K562 (cell line): ENCODE measurements around the gene C1orf56. TPM values are rescaled to one million over a fixed set of nuclear protein-coding genes. Genes with fewer than 3 reads are reported as not detected.

Source experiments
- ATAC-seq: fragments of 200-7000 bp; cut with Tn5 transposase; 3 replicates; pipeline ENCODE4 v1.9.1; 2020; ENCODE audit warnings: moderate library complexity
- BruUV-seq: library from RNA; stranded (reverse); fragments of 400-500 nt; replicated peaks from 2 replicates; lab custom pipeline; 2021; lab: Mats Ljungman, UMichigan
- CTCF ChIA-PET: fragments of 300-600 bp; formaldehyde crosslinking; extraction: SDS; loops from one replicate; lab custom pipeline; 2021; ENCODE audit warnings: low intra/inter-chr PET ratio; lab: Yijun Ruan, JAX
- POLR2A ChIA-PET: fragments of 300-600, 350-650 bp; sonication (Branson Sonifier 250); formaldehyde crosslinking; extraction: SDS; loops from one replicate; lab custom pipeline; 2021; ENCODE audit warnings: antibody characterized with exemption, inconsistent platforms; lab: Yijun Ruan, JAX
- DNase-seq, 4 experiments: peaks; one replicate each; pipeline versions ENCODE4 v3.0.0 to v3.0.0-alpha.2; 2011 to 2018; ENCODE audit warnings: low spot score in 3 of 4, mixed read lengths in 3 of 4; ENCODE audit errors: extremely low read depth in 1 of 4
- FAIRE-seq: peaks from 2 replicates; lab custom pipeline; 2011; peaks lifted over from hg19 to GRCh38; lab: Jason Lieb, UNC
- H2AFZ ChIP-seq: 2 replicates; pipeline ENCODE4 v1.6.0; 2011; ENCODE audit warnings: low read depth, low read length, control low read depth, inconsistent platforms
- H3K27ac ChIP-seq: fragments of 200-600 bp; 3 replicates; pipeline ENCODE4 v1.8.0; 2011; ENCODE audit warnings: low read depth, mild to moderate bottlenecking, control low read depth, inconsistent platforms, low read length, moderate library complexity, mixed read lengths; ENCODE audit errors: extremely low read depth
- H3K27me3 ChIP-seq, 2 experiments: fragments of 300-600 bp in 1 of 2; 2 replicates in 1 of 2; 3 replicates in 1 of 2; pipeline versions ENCODE4 v1.6.0 to v1.8.0; 2011; ENCODE audit warnings: inconsistent platforms in 2 of 2, low read length in 2 of 2, mild to moderate bottlenecking in 1 of 2, mixed read lengths in 1 of 2, moderate library complexity in 1 of 2; ENCODE audit not compliant: control insufficient read depth in 2 of 2, insufficient read depth in 2 of 2
- H3K36me3 ChIP-seq: fragments of 300-600 bp; 3 replicates; pipeline ENCODE4 v1.8.0; 2011; ENCODE audit warnings: mild to moderate bottlenecking, low read length, inconsistent platforms; ENCODE audit not compliant: control insufficient read depth, insufficient read depth
- H3K4me1 ChIP-seq, 2 experiments: fragments of 200-600 bp in 1 of 2; replicated peaks in 1 of 2; 2 replicates in 1 of 2; 3 replicates in 1 of 2; pipeline versions ENCODE4 v1.5.1 to v1.8.0; 2011; ENCODE audit warnings: inconsistent platforms in 2 of 2, low read length in 2 of 2, mild to moderate bottlenecking in 1 of 2, mixed read lengths in 1 of 2, moderate library complexity in 1 of 2; ENCODE audit not compliant: control insufficient read depth in 2 of 2, insufficient read depth in 2 of 2
- H3K4me2 ChIP-seq: 2 replicates; pipeline ENCODE4 v1.6.1; 2011; ENCODE audit warnings: low read length, control low read depth, inconsistent platforms, mixed read lengths; ENCODE audit not compliant: insufficient read depth
- H3K4me3 ChIP-seq: fragments of 200-600 bp; sonication (generic), shearing (Covaris generic); 2 replicates; pipeline ENCODE4 v1.5.1; 2016; ENCODE audit warnings: control low read depth, inconsistent platforms
- H3K79me2 ChIP-seq: fragments of 200-600 bp; 3 replicates; pipeline ENCODE4 v1.8.0; 2011; ENCODE audit warnings: low read length, inconsistent platforms; ENCODE audit not compliant: control insufficient read depth, insufficient read depth
- H3K9ac ChIP-seq, 2 experiments: 2 replicates each; pipeline versions ENCODE4 v1.6.0 to v1.6.1; 2011; ENCODE audit warnings: low read depth in 2 of 2, low read length in 2 of 2, control low read depth in 1 of 2, inconsistent platforms in 1 of 2, mild to moderate bottlenecking in 1 of 2, mixed read lengths in 1 of 2; ENCODE audit not compliant: insufficient read depth in 1 of 2
- H3K9me1 ChIP-seq: one replicate; pipeline ENCODE4 v1.6.0; 2011; ENCODE audit warnings: inconsistent platforms, mild to moderate bottlenecking, low read length, moderate library complexity; ENCODE audit not compliant: control insufficient read depth, insufficient read depth
- H3K9me3 ChIP-seq: replicated peaks from 2 replicates; pipeline ENCODE4 v1.5.1; 2011; ENCODE audit warnings: low read depth, low read length, inconsistent platforms; ENCODE audit not compliant: control insufficient read depth, insufficient read depth
- H4K20me1 ChIP-seq: replicated peaks from 2 replicates; pipeline ENCODE4 v1.6.1; 2011; ENCODE audit warnings: low read length, inconsistent platforms, mixed read lengths; ENCODE audit not compliant: control insufficient read depth, insufficient read depth
- ARID4B ChIP-seq: sonication (generic); formaldehyde crosslinking; IDR thresholded peaks from 2 replicates; pipeline ENCODE4 v1.8.0; 2022; ENCODE audit warnings: mild to moderate bottlenecking, missing genetic modification reagents
- ZC3H8 ChIP-seq: fragments of 450-650 bp; IDR thresholded peaks from 2 replicates; pipeline ENCODE4 v1.6.1; 2017
- WGBS: fragments of 100-300 bp; shearing (Covaris generic); methylation state at CpG from one replicate; pipeline ENCODE4 v1.1.6; 2016; ENCODE audit warnings: low coverage, mixed read lengths; ENCODE audit not compliant: insufficient coverage; ENCODE audit errors: missing lambda C conversion rate; 5-methylcytosine and 5-hydroxymethylcytosine counted together
- in situ Hi-C: fragments of 300-500 bp; cut with MboI; formaldehyde crosslinking; loops from 4 replicates; pipeline ENCODE4 v1.15.0; 2018; ENCODE audit warnings: inconsistent platforms, mixed read lengths
- intact Hi-C: fragments of 100-400 bp; cut with micrococcal nuclease; formaldehyde crosslinking; loops from 2 replicates; pipeline ENCODE4 v1.14.2; 2022
- polyA plus RNA-seq, 8 experiments: library from polyadenylated mRNA; depleted of rRNA in 4 of 8; stranded (reverse) in 5 of 8; unstranded in 3 of 8; fragments of >200 nt; fragmentation: Nextera tagmentation in 2 of 8; fragmentation: Illumina TruSeq in 1 of 8; extraction: Ambion mirVana in 2 of 8; extraction: Trizol in 1 of 8; gene quantifications; 2 replicates each; pipeline versions ENCODE4 v1.2.1 to v1.2.3, GENCODE V29; 2011 to 2014; ENCODE audit warnings: inconsistent platforms in 1 of 8, missing spikeins in 1 of 8
- total RNA-seq, 7 experiments: library from RNA; depleted of rRNA in 6 of 7; stranded (reverse); fragments of >200 nt in 6 of 7; fragmentation: Illumina TruSeq in 2 of 7; extraction: Trizol in 2 of 7; gene quantifications; 2 replicates each; pipeline versions ENCODE4 v1.2.1 to v1.2.3, GENCODE V29; 2011 to 2021; ENCODE audit warnings: low replicate concordance in 1 of 7
- TF ChIP-seq, protein P1 (sequence below): fragments of 450-650 bp; formaldehyde crosslinking; IDR thresholded peaks from 2 replicates; pipeline ENCODE4 v1.4.0; 2020; ENCODE audit warnings: mild to moderate bottlenecking, mixed read lengths

Gene C1orf56
- total and polyA plus RNA-seq, 9 of the 15 experiments (the other 6 are each of a cell fraction or from before 2014, with no cell fraction given) = 0.18 to 15.7 (median 1.1) TPM

GRCh38 chr1:151001602-151002001 lies 45.9 kb upstream of the C1orf56 start (continued):
- TF ChIP-seq, protein P1, sequence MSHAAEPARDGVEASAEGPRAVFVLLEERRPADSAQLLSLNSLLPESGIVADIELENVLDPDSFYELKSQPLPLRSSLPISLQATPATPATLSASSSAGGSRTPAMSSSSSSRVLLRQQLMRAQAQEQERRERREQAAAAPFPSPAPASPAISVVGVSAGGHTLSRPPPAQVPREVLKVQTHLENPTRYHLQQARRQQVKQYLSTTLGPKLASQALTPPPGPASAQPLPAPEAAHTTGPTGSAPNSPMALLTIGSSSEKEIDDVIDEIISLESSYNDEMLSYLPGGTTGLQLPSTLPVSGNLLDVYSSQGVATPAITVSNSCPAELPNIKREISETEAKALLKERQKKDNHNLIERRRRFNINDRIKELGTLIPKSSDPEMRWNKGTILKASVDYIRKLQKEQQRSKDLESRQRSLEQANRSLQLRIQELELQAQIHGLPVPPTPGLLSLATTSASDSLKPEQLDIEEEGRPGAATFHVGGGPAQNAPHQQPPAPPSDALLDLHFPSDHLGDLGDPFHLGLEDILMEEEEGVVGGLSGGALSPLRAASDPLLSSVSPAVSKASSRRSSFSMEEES (CRISPR knock-in tag) = peak; percentile 49; the same call in 1 of the 2 replicates

- Histone ChIP-seq H3K9ac (peak overlapping the region in 1 of 2 experiments; percentile 69; a peak in 1 of 4 replicates), H4K20me1 (no peaks in the 10 kb centered on the region), H3K4me1 (peaks cover 51 to 58% of the 10 kb centered on the region in 2 experiments), H3K4me2 (no peak overlapping the region), H3K27me3 (no peaks in the 10 kb centered on the region), H3K9me1 (no peaks in the 10 kb centered on the region), H3K9me3 (no peaks in the 10 kb centered on the region)
- intact Hi-C loops = no loop called here
- in situ Hi-C loops = no loop called here
- no TSS peak for BruUV-seq
- ATAC-seq = no peak
- CTCF ChIA-PET = no interaction called here
- no peak for FAIRE-seq
- WGBS = 47% methylated on average over 3 of the region's 3 CpGs
- TF ChIP-seq ARID4B (CRISPR knock-in tag) (0 out of 2 replicates have a peak, but pooled peaks have one; percentile 7), ZC3H8 (no peak)
- TF ChIP-seq, all 486 proteins: peak for 1
- POLR2A ChIA-PET = interaction anchor here (0.6 to 2.0 kb wide), 9 partner anchors 9 to 613 kb away, joined by 3 to 7 read pairs (median 4); partner anchors contain the start of gene MCL1
- Histone ChIP-seq H3K79me2 (peaks cover 9% of the 10 kb centered on the region; the same call in 1 of the 3 replicates), H2AFZ (no peak overlapping the region), H3K36me3 (peaks cover 7% of the 10 kb centered on the region; the same call in 2 of the 3 replicates), H3K27ac (peak overlapping the region; percentile 64; the same call in 1 of the 3 replicates), H3K4me3 (no peak overlapping the region)
- DNase-seq = no peak
Measured at GRCh38 chr1:151002051-151002450, 45.5 kb upstream of the C1orf56 start.
